ENCODE data around the gene LLCFC1. TPM values are rescaled to one million over a fixed set of nuclear protein-coding genes. Genes with fewer than 3 reads are reported as not detected.

LLCFC1 gene
- total and polyA plus RNA-seq, 4 donors: not detected

GRCh38 chr7:142899661-142900060 lies 39.6 kb upstream of the LLCFC1 start:
- DNase-seq (ENCODE audit: low spot score): no peak
- Histone ChIP-seq H3K4me3 (ENCODE audit: low read depth in 1 of 3, low read length in 3 of 3) (no peak overlapping the region), H3K27ac (ENCODE audit: low read depth in 1 of 2, low read length in 2 of 2) (no peak overlapping the region), H3K9ac (ENCODE audit: low read depth in 1 of 2, low read length in 2 of 2) (no peak overlapping the region), H3K9me3 (ENCODE audit: control insufficient read depth in 4 of 4, low read length in 3 of 4) (no peaks in the 10 kb centered on the region), H3K36me3 (ENCODE audit: control insufficient read depth in 4 of 4, insufficient read depth in 3 of 4, low read depth in 1 of 4, low read length in 3 of 4) (no peaks in the 10 kb centered on the region), H3K4me1 (ENCODE audit: control insufficient read depth in 4 of 4, insufficient read depth in 4 of 4, low read length in 3 of 4) (no peaks in the 10 kb centered on the region), H3K27me3 (ENCODE audit: control insufficient read depth in 4 of 4, insufficient read depth in 4 of 4, low read length in 3 of 4) (peaks cover 0 to 5% (median 0%) of the 10 kb centered on the region in 4 donors)
- TF ChIP-seq FOXA1 (IDR thresholded peaks at IDR 0.05) (no peak), FOXA2 (IDR thresholded peaks at IDR 0.05) (no peak), HNF4G (IDR thresholded peaks at IDR 0.05) (no peak), SP1 (IDR thresholded peaks at IDR 0.05) (no peak), REST (IDR thresholded peaks at IDR 0.05) (no peak), MAX (IDR thresholded peaks at IDR 0.05) (no peak), TAF1 (conservative IDR thresholded peaks at IDR 0.05) (no peak), NR2F2 (IDR thresholded peaks at IDR 0.05) (no peak), ATF3 (IDR thresholded peaks at IDR 0.05) (no peak), ZBTB33 (IDR thresholded peaks at IDR 0.05) (no peak), EGR1 (IDR thresholded peaks at IDR 0.05; ENCODE audit: low read depth in 2 of 2) (no peak)
- 48% methylated on average over 3 of the region's 3 CpGs for WGBS

- H3K4me1 ChIP-seq (ENCODE audit: control insufficient read depth in 4 of 4, insufficient read depth in 4 of 4, low read length in 3 of 4): no peaks in the 10 kb centered on the region
- no peaks in the 10 kb centered on the region for H3K36me3 ChIP-seq (ENCODE audit: control insufficient read depth in 4 of 4, insufficient read depth in 3 of 4, low read depth in 1 of 4, low read length in 3 of 4)
- no peaks in the 10 kb centered on the region for H3K9me3 ChIP-seq (ENCODE audit: control insufficient read depth in 4 of 4, low read length in 3 of 4)
- DNase-seq (ENCODE audit: low spot score): no peak
- no peak overlapping the region for H3K4me3 ChIP-seq (ENCODE audit: low read depth in 1 of 3, low read length in 3 of 3)
- WGBS: 76% methylated on average over 15 of the region's 15 CpGs
- TF ChIP-seq RXRA (IDR thresholded peaks at IDR 0.05): no peak
- no peak for TF ChIP-seq FOXA2 (IDR thresholded peaks at IDR 0.05)
- no peak for TF ChIP-seq ZBTB33 (IDR thresholded peaks at IDR 0.05)
- no peak for TF ChIP-seq HNF4G (IDR thresholded peaks at IDR 0.05)
- TF ChIP-seq MAX (IDR thresholded peaks at IDR 0.05): no peak
- TF ChIP-seq FOXA1 (IDR thresholded peaks at IDR 0.05): no peak
- no peak for TF ChIP-seq HNF4A (conservative IDR thresholded peaks at IDR 0.05)
- H3K27me3 ChIP-seq (ENCODE audit: control insufficient read depth in 4 of 4, insufficient read depth in 4 of 4, low read length in 3 of 4): peaks cover 0 to 5% (median 0%) of the 10 kb centered on the region in 4 donors
- no peak overlapping the region for H3K27ac ChIP-seq (ENCODE audit: low read depth in 1 of 2, low read length in 2 of 2)
- H3K9ac ChIP-seq (ENCODE audit: low read depth in 1 of 2, low read length in 2 of 2): no peak overlapping the region
Observed at GRCh38 chr7:142901426-142902259, 37.6 kb upstream of the LLCFC1 start.
